Occipital lobe (tissue), 2 donors: ENCODE data around the gene ZNF514. TPM values are rescaled to one million over a fixed set of nuclear protein-coding genes. Genes with fewer than 3 reads are reported as not detected.
"Not testable (repeated sequence)": the region's sequence is repeated elsewhere in the genome, so short reads cannot be mapped to it uniquely, and the experiment has no call there.

ENCODE experiments used
- DNase-seq: peaks from one replicate; lab custom pipeline; 2025; lab: John Stamatoyannopoulos, UW
- total RNA-seq: library from RNA; depleted of rRNA; stranded (reverse); fragments of >200 nt; gene quantifications from one replicate; pipeline ENCODE4 v1.2.3, GENCODE V29; 2014

Gene ZNF514
- total RNA-seq, 1 donor from 2014 or later, result 35.9 TPM

GRCh38 chr2:95138702-95139101 is 20.9 kb downstream of the ZNF514 start:
- DNase-seq, result no peak

- DNase-seq, result no peak
These were observed 37.5 kb downstream of the ZNF514 start for GRCh38 chr2:95122197-95122551.

GRCh38 chr2:95121407-95122196 is 38.0 kb downstream of the ZNF514 start, which contains the start of gene MRPS5:
Gene MRPS5 (minus strand): TSS chr2:95121808. CDS start chr2:95121791, 17 bp downstream.
- peak; percentile 74 for DNase-seq

GRCh38 chr2:95121093-95121406 is 38.6 kb downstream of the ZNF514 start:
- no peak for DNase-seq

- peak; percentile 53 for DNase-seq
These were observed 44.2 kb downstream of the ZNF514 start for GRCh38 chr2:95115418-95115817.

GRCh38 chr2:95113464-95113863 is 46.2 kb downstream of the ZNF514 start:
- no peak for DNase-seq

- DNase-seq, result no peak
These were observed 49.3 kb downstream of the ZNF514 start for GRCh38 chr2:95110395-95110794.

GRCh38 chr2:95109260-95109659 is 50.4 kb downstream of the ZNF514 start:
- DNase-seq, result no peak

GRCh38 chr2:95106081-95106480 is 53.6 kb downstream of the ZNF514 start:
- DNase-seq, result no peak

- DNase-seq, result no peak
These were observed 55.0 kb downstream of the ZNF514 start for GRCh38 chr2:95104606-95105005.

- no peak for DNase-seq
These were observed 59.7 kb downstream of the ZNF514 start for GRCh38 chr2:95099910-95100309.

- DNase-seq, result not testable (repeated sequence)
These were observed 61.4 kb downstream of the ZNF514 start for GRCh38 chr2:95098273-95098672.

Other genes starting within 250 kb of the ZNF514 start
- gene MAL, start 134.1 kb downstream of the ZNF514 start, total RNA-seq, result not detected
- 49.0 TPM for gene MRPS5, start 38.0 kb downstream of the ZNF514 start, total RNA-seq
- 11.1 TPM for gene ZNF2, start 6.0 kb upstream of the ZNF514 start, total RNA-seq
- 31.7 TPM for gene ZNF892, start 47.7 kb upstream of the ZNF514 start, total RNA-seq
- 1.2 TPM for gene PROM2, start 114.6 kb upstream of the ZNF514 start, total RNA-seq
- gene KCNIP3, start 137.5 kb upstream of the ZNF514 start, total RNA-seq, result 6.9 TPM
- gene FAHD2A, start 242.9 kb upstream of the ZNF514 start, total RNA-seq, result 8.7 TPM